Hepatocyte (in vitro differentiated cells): ENCODE data around the gene GMPR.

ENCODE experiments used
- CTCF ChIP-seq: fragments of 200-600 bp; sonication (generic); IDR thresholded peaks from 2 replicates; pipeline ENCODE4 v1.5.1; 2016; ENCODE audit warnings: antibody characterized with exemption, mild to moderate bottlenecking; ENCODE audit not compliant: poor library complexity
- EZH2phosphoT487 ChIP-seq: fragments of 200-600 bp; sonication (generic); IDR thresholded peaks from one replicate; pipeline ENCODE4 v1.6.1; 2018; ENCODE audit warnings: antibody characterized with exemption, mild to moderate bottlenecking, low read depth, moderate library complexity; ENCODE audit not compliant: unreplicated experiment, severe bottlenecking

GRCh38 chr6:16204653-16205376 is 33.6 kb upstream of the GMPR start:
- TF ChIP-seq EZH2phosphoT487 = no peak
- TF ChIP-seq CTCF = no peak
